Measurements from ENCODE around the gene PLEKHM3.
"Not testable (repeated sequence)": the region's sequence is repeated elsewhere in the genome, so short reads cannot be mapped to it uniquely, and the experiment has no call there.

Gene PLEKHM3

GRCh38 chr2:207929923-207930322 is 95.4 kb downstream of the PLEKHM3 start:
- FAIRE-seq, result no peak
- DNase-seq (ENCODE audit: insufficient read length, low spot score), result no peak

GRCh38 chr2:207928079-207928478 is 97.2 kb downstream of the PLEKHM3 start:
- no peak for DNase-seq (ENCODE audit: insufficient read length, low spot score)
- no peak for FAIRE-seq

GRCh38 chr2:207926989-207927300 is 98.4 kb downstream of the PLEKHM3 start:
- DNase-seq (ENCODE audit: insufficient read length, low spot score) (no peak), FAIRE-seq (no peak)

GRCh38 chr2:207926133-207926988 is 99.0 kb downstream of the PLEKHM3 start:
- FAIRE-seq (no peak), DNase-seq (ENCODE audit: insufficient read length, low spot score) (no peak)

- no peak for DNase-seq (ENCODE audit: insufficient read length, low spot score)
- FAIRE-seq, result no peak
Measured at GRCh38 chr2:207925601-207926000, 99.7 kb downstream of the PLEKHM3 start.

- DNase-seq (ENCODE audit: insufficient read length, low spot score), result no peak
- no peak for FAIRE-seq
Measured at GRCh38 chr2:207921606-207922005, 103.7 kb downstream of the PLEKHM3 start.

- DNase-seq (ENCODE audit: insufficient read length, low spot score), result no peak
- FAIRE-seq, result no peak
Measured at GRCh38 chr2:207920721-207921120, 104.6 kb downstream of the PLEKHM3 start.

GRCh38 chr2:207920321-207920720 is 105.0 kb downstream of the PLEKHM3 start:
- no peak for FAIRE-seq

GRCh38 chr2:207919164-207919919 is 106.0 kb downstream of the PLEKHM3 start:
- FAIRE-seq, result no peak

More at GRCh38 chr2:207920321-207920720, 105.0 kb downstream of the PLEKHM3 start:
- DNase-seq (ENCODE audit: insufficient read length, low spot score), result no peak

GRCh38 chr2:207914716-207915115 is 110.6 kb downstream of the PLEKHM3 start:
- FAIRE-seq (no peak), DNase-seq (ENCODE audit: insufficient read length, low spot score) (no peak)

More at GRCh38 chr2:207919164-207919919, 106.0 kb downstream of the PLEKHM3 start:
- DNase-seq (ENCODE audit: insufficient read length, low spot score), result no peak

GRCh38 chr2:207913772-207914358 is 111.5 kb downstream of the PLEKHM3 start:
- no peak for FAIRE-seq

GRCh38 chr2:207911856-207912255 is 113.5 kb downstream of the PLEKHM3 start:
- DNase-seq (ENCODE audit: insufficient read length, low spot score) (no peak), FAIRE-seq (no peak)

More at GRCh38 chr2:207913772-207914358, 111.5 kb downstream of the PLEKHM3 start:
- no peak for DNase-seq (ENCODE audit: insufficient read length, low spot score)

GRCh38 chr2:207911215-207911614 is 114.1 kb downstream of the PLEKHM3 start:
- DNase-seq (ENCODE audit: insufficient read length, low spot score) (no peak), FAIRE-seq (no peak)

- DNase-seq (ENCODE audit: insufficient read length, low spot score), result not testable (repeated sequence)
- peak; percentile 59 for FAIRE-seq
Measured at GRCh38 chr2:207906495-207906894, 118.8 kb downstream of the PLEKHM3 start.

GRCh38 chr2:207905546-207905945 is 119.8 kb downstream of the PLEKHM3 start:
- FAIRE-seq (no peak), DNase-seq (ENCODE audit: insufficient read length, low spot score) (no peak)

- FAIRE-seq, result no peak
- no peak for DNase-seq (ENCODE audit: insufficient read length, low spot score)
Measured at GRCh38 chr2:207903236-207903635, 122.1 kb downstream of the PLEKHM3 start.

GRCh38 chr2:207902821-207903220 is 122.5 kb downstream of the PLEKHM3 start:
- DNase-seq (ENCODE audit: insufficient read length, low spot score) (no peak), FAIRE-seq (no peak)

- no peak for FAIRE-seq
- no peak for DNase-seq (ENCODE audit: insufficient read length, low spot score)
Measured at GRCh38 chr2:207901829-207902228, 123.5 kb downstream of the PLEKHM3 start.

GRCh38 chr2:207901401-207901800 is 123.9 kb downstream of the PLEKHM3 start:
- DNase-seq (ENCODE audit: insufficient read length, low spot score) (no peak), FAIRE-seq (no peak)

- DNase-seq (ENCODE audit: insufficient read length, low spot score) (no peak), FAIRE-seq (no peak)
Measured at GRCh38 chr2:207898354-207898695, 127.0 kb downstream of the PLEKHM3 start.

GRCh38 chr2:207897541-207898353 is 127.6 kb downstream of the PLEKHM3 start:
- no peak for FAIRE-seq
- DNase-seq (ENCODE audit: insufficient read length, low spot score), result no peak

Measured in GM19239 (cell line).